Skeletal muscle satellite cell (primary cell): ENCODE data around the gene RRP9.

Source experiments
- H3K27me3 ChIP-seq: 2 replicates; pipeline ENCODE4 v1.7.0; 2013; ENCODE audit warnings: low read length; ENCODE audit not compliant: control insufficient read depth, insufficient read depth
- H3K36me3 ChIP-seq: 2 replicates; pipeline ENCODE4 v1.7.0; 2013; ENCODE audit warnings: mild to moderate bottlenecking, control low read depth, low read length; ENCODE audit not compliant: insufficient read depth
- H3K4me1 ChIP-seq: 2 replicates; pipeline ENCODE4 v1.7.0; 2013; ENCODE audit warnings: low read length; ENCODE audit not compliant: control insufficient read depth, insufficient read depth
- H3K4me2 ChIP-seq: 2 replicates; pipeline ENCODE4 v1.7.0; 2013; ENCODE audit warnings: mild to moderate bottlenecking, low read length
- H3K4me3 ChIP-seq: 2 replicates; pipeline ENCODE4 v1.7.0; 2013; ENCODE audit warnings: low read length
- H3K9ac ChIP-seq: 2 replicates; pipeline ENCODE4 v1.7.0; 2013; ENCODE audit warnings: mild to moderate bottlenecking, low read depth, low read length, moderate library complexity
- H3K9me3 ChIP-seq: replicated peaks from 2 replicates; pipeline ENCODE4 v1.7.0; 2013; ENCODE audit warnings: mild to moderate bottlenecking, control low read depth, low read length

RRP9 gene

DNA sequence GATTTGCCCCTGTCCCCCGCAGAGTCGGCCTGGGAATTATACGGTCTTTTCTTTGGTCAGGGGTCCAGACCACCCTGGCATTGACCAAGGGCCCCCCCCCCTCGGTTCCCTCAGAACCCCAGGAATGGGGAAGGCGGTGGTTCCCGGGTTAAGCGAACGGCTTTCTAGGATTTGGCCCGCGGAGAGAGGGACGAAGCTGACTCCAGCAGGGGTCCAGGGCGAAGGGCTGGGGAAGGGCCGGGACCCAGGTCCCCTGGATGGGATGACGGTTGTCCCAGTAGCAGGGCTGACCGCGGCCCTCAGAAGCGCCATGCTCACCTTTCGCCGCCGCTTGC is 274 bp downstream of the RRP9 start:
- H3K4me1 ChIP-seq: peaks cover 26% of the 10 kb centered on the region
- H3K4me3 ChIP-seq: peak overlapping the region; percentile 90
- peak overlapping the region; percentile 89 for H3K9ac ChIP-seq
- no peaks in the 10 kb centered on the region for H3K27me3 ChIP-seq
- no peaks in the 10 kb centered on the region for H3K9me3 ChIP-seq
- H3K4me2 ChIP-seq: peak overlapping the region; percentile 99
- peaks cover 15% of the 10 kb centered on the region for H3K36me3 ChIP-seq

DNA sequence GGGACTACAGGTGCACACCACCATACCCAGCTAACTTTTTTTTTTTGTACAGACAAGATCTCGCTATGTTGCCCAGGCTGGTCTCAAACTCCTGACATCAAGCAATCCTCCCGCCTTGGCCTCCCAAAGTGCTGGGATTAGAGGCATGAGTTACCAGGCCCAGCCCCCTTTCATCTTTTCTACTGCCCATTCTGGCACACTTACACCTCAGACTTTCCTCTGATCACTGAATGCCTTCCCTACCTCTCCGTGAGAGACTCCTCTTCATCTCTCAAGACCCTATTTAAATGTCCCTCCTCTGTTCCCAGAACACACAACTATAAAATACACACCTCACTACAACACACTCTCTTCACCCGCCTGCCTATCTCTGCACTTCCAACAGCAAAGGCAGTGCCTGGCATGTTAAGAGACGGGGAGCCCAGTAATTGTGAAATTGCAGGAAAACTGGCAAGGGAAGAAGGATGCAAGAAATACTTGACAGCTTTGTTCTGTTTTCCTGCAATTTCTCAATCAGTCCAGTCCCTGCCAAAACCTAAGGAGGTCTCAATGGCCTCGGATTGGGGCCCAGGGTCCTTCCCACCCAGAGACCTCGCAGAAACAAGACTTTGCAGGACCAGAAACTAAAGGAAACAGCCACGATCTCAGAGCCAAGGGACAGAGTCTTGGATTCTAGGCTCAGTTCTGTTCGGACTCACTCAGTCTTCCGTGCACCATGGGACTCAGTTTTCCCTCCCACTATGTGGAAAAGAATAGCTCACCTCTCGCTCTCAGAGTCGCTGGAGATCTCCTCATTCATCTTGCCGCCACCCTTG is 849 bp downstream of the RRP9 start:
- no peaks in the 10 kb centered on the region for H3K9me3 ChIP-seq
- H3K36me3 ChIP-seq: peaks cover 20% of the 10 kb centered on the region
- peak overlapping the region; percentile 90 for H3K4me3 ChIP-seq
- no peaks in the 10 kb centered on the region for H3K27me3 ChIP-seq
- peaks cover 26% of the 10 kb centered on the region for H3K4me1 ChIP-seq
- H3K4me2 ChIP-seq: peak overlapping the region; percentile 99
- H3K9ac ChIP-seq: peak overlapping the region; percentile 89

DNA sequence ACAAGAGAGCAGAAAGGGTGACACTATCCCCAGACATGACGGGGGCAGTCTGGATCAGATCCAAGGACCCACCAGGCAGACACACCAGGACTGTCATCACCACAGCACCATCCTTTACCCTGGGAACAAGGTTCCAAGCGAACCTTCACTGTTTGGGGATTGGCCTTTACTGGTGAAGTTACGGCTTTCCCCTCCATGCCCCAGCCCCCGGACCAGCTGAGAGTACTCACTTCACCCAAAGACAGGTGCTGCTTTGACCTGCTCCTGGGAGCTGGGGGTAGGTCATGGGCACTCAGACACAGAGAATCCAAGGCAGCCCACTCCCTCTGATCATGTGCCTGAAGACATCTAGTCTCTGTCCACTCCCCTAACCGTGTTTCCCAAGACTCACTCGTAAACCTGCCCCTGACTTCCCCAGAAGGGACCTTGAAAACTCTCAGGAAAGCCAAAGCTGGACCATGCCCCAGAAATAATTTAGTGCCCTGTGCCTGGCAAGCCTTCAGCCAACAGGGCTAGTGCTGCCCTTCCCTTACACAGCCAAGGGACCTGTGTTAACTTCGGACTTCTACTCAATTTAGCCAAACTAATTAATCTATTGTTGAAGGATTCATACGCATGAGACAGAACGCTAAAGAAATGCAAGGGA is 2.8 kb downstream of the RRP9 start:
- no peaks in the 10 kb centered on the region for H3K27me3 ChIP-seq
- H3K9me3 ChIP-seq: no peaks in the 10 kb centered on the region
- peaks cover 26% of the 10 kb centered on the region for H3K4me1 ChIP-seq
- no peak overlapping the region for H3K4me2 ChIP-seq
- H3K4me3 ChIP-seq: no peak overlapping the region
- H3K9ac ChIP-seq: no peak overlapping the region
- peaks cover 34% of the 10 kb centered on the region for H3K36me3 ChIP-seq

DNA sequence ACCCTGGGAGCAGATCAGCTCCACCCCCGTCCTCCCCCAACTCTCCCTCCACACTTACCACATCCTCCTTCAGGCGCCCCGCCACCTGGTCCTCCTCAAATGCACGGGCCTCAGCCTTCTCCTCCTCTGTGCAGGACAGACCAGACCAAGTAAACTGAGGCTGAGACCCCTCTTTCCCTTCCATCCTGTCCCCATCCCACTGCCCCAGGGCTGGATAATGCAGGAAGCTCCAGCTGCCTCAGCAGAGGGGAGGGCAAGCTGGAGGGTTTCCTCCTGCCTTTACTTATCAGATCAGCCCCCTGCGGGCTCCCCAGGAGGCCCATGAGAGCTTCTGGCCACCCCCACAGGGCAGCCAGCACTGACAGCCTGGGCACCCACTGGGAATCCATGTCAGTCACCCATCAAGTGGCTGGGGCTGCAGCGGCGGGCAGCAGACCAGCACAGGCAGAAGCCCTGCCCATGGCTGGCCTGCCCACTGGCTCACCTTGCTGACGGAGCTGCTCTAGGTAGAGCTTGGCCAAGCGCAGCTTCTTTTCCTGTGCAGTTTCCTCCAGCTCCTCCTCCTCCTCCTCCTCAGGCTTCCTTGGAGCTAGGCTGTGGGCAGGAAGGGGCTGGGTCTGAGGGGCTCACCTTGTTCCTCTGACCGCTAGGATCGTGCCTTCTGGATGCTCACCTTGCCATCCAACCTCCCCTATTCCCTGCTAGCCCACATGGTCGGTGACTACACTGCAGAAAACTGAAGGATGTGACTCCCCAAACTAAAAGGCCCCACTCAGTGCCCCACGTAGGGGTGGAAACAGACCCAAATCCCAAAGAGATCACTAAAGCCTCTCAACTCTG is 3.9 kb downstream of the RRP9 start:
- no peak overlapping the region for H3K4me3 ChIP-seq
- no peaks in the 10 kb centered on the region for H3K9me3 ChIP-seq
- H3K4me1 ChIP-seq: peaks cover 18% of the 10 kb centered on the region
- H3K9ac ChIP-seq: no peak overlapping the region
- H3K27me3 ChIP-seq: no peaks in the 10 kb centered on the region
- no peak overlapping the region for H3K4me2 ChIP-seq
- H3K36me3 ChIP-seq: peaks cover 40% of the 10 kb centered on the region

- Histone ChIP-seq H3K36me3 (peaks cover 40% of the 10 kb centered on the region), H3K9me3 (no peaks in the 10 kb centered on the region), H3K4me3 (no peak overlapping the region), H3K4me2 (no peak overlapping the region), H3K9ac (no peak overlapping the region), H3K27me3 (no peaks in the 10 kb centered on the region), H3K4me1 (peaks cover 11% of the 10 kb centered on the region)
Measured at GRCh38 chr3:51937014-51937413, 4.7 kb downstream of the RRP9 start.

- Histone ChIP-seq H3K4me3 (no peak overlapping the region), H3K9ac (no peak overlapping the region), H3K4me2 (no peak overlapping the region), H3K4me1 (peaks cover 10% of the 10 kb centered on the region), H3K9me3 (no peaks in the 10 kb centered on the region), H3K27me3 (no peaks in the 10 kb centered on the region), H3K36me3 (peaks cover 44% of the 10 kb centered on the region)
Measured at GRCh38 chr3:51935886-51936755, 5.6 kb downstream of the RRP9 start.

GRCh38 chr3:51934991-51935885 is 6.5 kb downstream of the RRP9 start:
- Histone ChIP-seq H3K9ac (no peak overlapping the region), H3K9me3 (no peaks in the 10 kb centered on the region), H3K27me3 (no peaks in the 10 kb centered on the region), H3K4me2 (no peak overlapping the region), H3K4me1 (peaks cover 1% of the 10 kb centered on the region), H3K4me3 (no peak overlapping the region), H3K36me3 (peaks cover 44% of the 10 kb centered on the region)

GRCh38 chr3:51934139-51934850 is 7.4 kb downstream of the RRP9 start:
- no peaks in the 10 kb centered on the region for H3K9me3 ChIP-seq
- H3K4me1 ChIP-seq: no peaks in the 10 kb centered on the region
- no peak overlapping the region for H3K4me3 ChIP-seq
- H3K4me2 ChIP-seq: no peak overlapping the region
- peaks cover 44% of the 10 kb centered on the region for H3K36me3 ChIP-seq
- no peak overlapping the region for H3K9ac ChIP-seq
- no peaks in the 10 kb centered on the region for H3K27me3 ChIP-seq

- no peaks in the 10 kb centered on the region for H3K27me3 ChIP-seq
- H3K36me3 ChIP-seq: peaks cover 44% of the 10 kb centered on the region
- no peaks in the 10 kb centered on the region for H3K9me3 ChIP-seq
- no peak overlapping the region for H3K4me2 ChIP-seq
- H3K4me3 ChIP-seq: no peak overlapping the region
- H3K4me1 ChIP-seq: no peaks in the 10 kb centered on the region
- no peak overlapping the region for H3K9ac ChIP-seq
Measured at GRCh38 chr3:51933471-51934138, 8.1 kb downstream of the RRP9 start.
